ENCODE results near the gene SYT13. TPM values are rescaled to one million over a fixed set of nuclear protein-coding genes. Genes with fewer than 3 reads are reported as not detected.

The SYT13 gene
- total and polyA plus RNA-seq, 5 donors from 2014 or later, result not detected

- DNase-seq (peak in 1 of 3 donors; percentile 7), ATAC-seq (ENCODE audit: low read depth in 2 of 2) (peak in 1 of 2 donors; percentile 31)
- Mint-ChIP-seq H3K4me3 (no peak overlapping the region), H3K4me1 (no peaks in the 10 kb centered on the region), H3K27me3 (peaks cover 61% of the 10 kb centered on the region), H3K36me3 (no peaks in the 10 kb centered on the region), H3K9me3 (peaks cover 0 to 7% (median 0%) of the 10 kb centered on the region in 7 donors), H3K27ac (no peak overlapping the region)
- H3K27me3 ChIP-seq (ENCODE audit: control insufficient read depth, insufficient read depth, low read length), result peaks cover 24% of the 10 kb centered on the region
- H3K4me3 ChIP-seq (ENCODE audit: low read depth, low read length), result no peak overlapping the region
- no peaks in the 10 kb centered on the region for H3K4me1 ChIP-seq (ENCODE audit: control insufficient read depth, insufficient read depth, low read length, poor library complexity, severe bottlenecking)
- H3K36me3 ChIP-seq (ENCODE audit: control insufficient read depth, insufficient read depth, low read length), result no peaks in the 10 kb centered on the region
- H3K9me3 ChIP-seq (ENCODE audit: control insufficient read depth in 2 of 2, low read length in 2 of 2), result peaks cover 0 to 4% of the 10 kb centered on the region in 2 experiments
- H3K27ac ChIP-seq (ENCODE audit: insufficient read depth, low read length, poor library complexity, severe bottlenecking), result no peak overlapping the region
Observed at GRCh38 chr11:45280449-45280848, 5.7 kb downstream of the SYT13 start.

- Mint-ChIP-seq H3K27ac (no peak overlapping the region), H3K36me3 (no peaks in the 10 kb centered on the region), H3K27me3 (peaks cover 61% of the 10 kb centered on the region), H3K4me1 (no peaks in the 10 kb centered on the region), H3K9me3 (peaks cover 0 to 5% (median 0%) of the 10 kb centered on the region in 7 donors), H3K4me3 (no peak overlapping the region)
- Histone ChIP-seq H3K9me3 (ENCODE audit: control insufficient read depth in 2 of 2, low read length in 2 of 2) (peaks cover 0 to 4% of the 10 kb centered on the region in 2 experiments), H3K27ac (ENCODE audit: insufficient read depth, low read length, poor library complexity, severe bottlenecking) (no peak overlapping the region), H3K27me3 (ENCODE audit: control insufficient read depth, insufficient read depth, low read length) (peaks cover 20% of the 10 kb centered on the region), H3K4me1 (ENCODE audit: control insufficient read depth, insufficient read depth, low read length, poor library complexity, severe bottlenecking) (no peaks in the 10 kb centered on the region), H3K4me3 (ENCODE audit: low read depth, low read length) (no peak overlapping the region), H3K36me3 (ENCODE audit: control insufficient read depth, insufficient read depth, low read length) (no peaks in the 10 kb centered on the region)
- ATAC-seq (ENCODE audit: low read depth in 2 of 2), result no peak
- DNase-seq, result no peak
Observed at GRCh38 chr11:45279645-45280044, 6.5 kb downstream of the SYT13 start.

- Mint-ChIP-seq H3K36me3 (no peaks in the 10 kb centered on the region), H3K4me3 (no peak overlapping the region), H3K27me3 (peaks cover 54% of the 10 kb centered on the region), H3K4me1 (no peaks in the 10 kb centered on the region), H3K27ac (no peak overlapping the region), H3K9me3 (peaks cover 0 to 5% (median 0%) of the 10 kb centered on the region in 7 donors)
- Histone ChIP-seq H3K9me3 (ENCODE audit: control insufficient read depth in 2 of 2, low read length in 2 of 2) (peaks cover 0 to 4% of the 10 kb centered on the region in 2 experiments), H3K4me1 (ENCODE audit: control insufficient read depth, insufficient read depth, low read length, poor library complexity, severe bottlenecking) (no peaks in the 10 kb centered on the region), H3K36me3 (ENCODE audit: control insufficient read depth, insufficient read depth, low read length) (no peaks in the 10 kb centered on the region), H3K4me3 (ENCODE audit: low read depth, low read length) (no peak overlapping the region), H3K27ac (ENCODE audit: insufficient read depth, low read length, poor library complexity, severe bottlenecking) (no peak overlapping the region), H3K27me3 (ENCODE audit: control insufficient read depth, insufficient read depth, low read length) (peaks cover 16% of the 10 kb centered on the region)
- ATAC-seq (ENCODE audit: low read depth in 2 of 2) (no peak), DNase-seq (no peak)
Observed at GRCh38 chr11:45278714-45279113, 7.4 kb downstream of the SYT13 start.

GRCh38 chr11:45275828-45276227 is 10.3 kb downstream of the SYT13 start:
- Histone ChIP-seq H3K4me3 (ENCODE audit: low read depth, low read length) (no peak overlapping the region), H3K27ac (ENCODE audit: insufficient read depth, low read length, poor library complexity, severe bottlenecking) (no peak overlapping the region), H3K4me1 (ENCODE audit: control insufficient read depth, insufficient read depth, low read length, poor library complexity, severe bottlenecking) (no peaks in the 10 kb centered on the region), H3K27me3 (ENCODE audit: control insufficient read depth, insufficient read depth, low read length) (peaks cover 11% of the 10 kb centered on the region), H3K36me3 (ENCODE audit: control insufficient read depth, insufficient read depth, low read length) (no peaks in the 10 kb centered on the region), H3K9me3 (ENCODE audit: control insufficient read depth in 2 of 2, low read length in 2 of 2) (peaks cover 0 to 4% of the 10 kb centered on the region in 2 experiments)
- no peak overlapping the region for H3K4me3 Mint-ChIP-seq
- H3K4me1 Mint-ChIP-seq, result no peaks in the 10 kb centered on the region
- ATAC-seq (ENCODE audit: low read depth in 2 of 2) (no peak), DNase-seq (no peak)
- H3K27ac Mint-ChIP-seq, result no peak overlapping the region
- peaks cover 49% of the 10 kb centered on the region for H3K27me3 Mint-ChIP-seq
- H3K9me3 Mint-ChIP-seq, result peaks cover 0 to 6% (median 2%) of the 10 kb centered on the region in 7 donors
- H3K36me3 Mint-ChIP-seq, result no peaks in the 10 kb centered on the region

- Histone ChIP-seq H3K27me3 (ENCODE audit: control insufficient read depth, insufficient read depth, low read length) (peaks cover 11% of the 10 kb centered on the region), H3K27ac (ENCODE audit: insufficient read depth, low read length, poor library complexity, severe bottlenecking) (no peak overlapping the region), H3K9me3 (ENCODE audit: control insufficient read depth in 2 of 2, low read length in 2 of 2) (no peaks in the 10 kb centered on the region), H3K36me3 (ENCODE audit: control insufficient read depth, insufficient read depth, low read length) (no peaks in the 10 kb centered on the region), H3K4me1 (ENCODE audit: control insufficient read depth, insufficient read depth, low read length, poor library complexity, severe bottlenecking) (no peaks in the 10 kb centered on the region), H3K4me3 (ENCODE audit: low read depth, low read length) (no peak overlapping the region)
- Mint-ChIP-seq H3K4me1 (no peaks in the 10 kb centered on the region), H3K27ac (no peak overlapping the region), H3K9me3 (peaks cover 0 to 6% (median 0%) of the 10 kb centered on the region in 7 donors), H3K36me3 (no peaks in the 10 kb centered on the region), H3K27me3 (peaks cover 50% of the 10 kb centered on the region), H3K4me3 (no peak overlapping the region)
- no peak for DNase-seq
- no peak for ATAC-seq (ENCODE audit: low read depth in 2 of 2)
Observed at GRCh38 chr11:45274206-45274605, 11.9 kb downstream of the SYT13 start.

- no peak overlapping the region for H3K27ac Mint-ChIP-seq
- H3K36me3 Mint-ChIP-seq, result no peaks in the 10 kb centered on the region
- no peaks in the 10 kb centered on the region for H3K4me1 Mint-ChIP-seq
- peaks cover 11% of the 10 kb centered on the region for H3K27me3 ChIP-seq (ENCODE audit: control insufficient read depth, insufficient read depth, low read length)
- H3K9me3 Mint-ChIP-seq, result peaks cover 0 to 6% (median 0%) of the 10 kb centered on the region in 7 donors
- H3K4me3 Mint-ChIP-seq, result no peak overlapping the region
- no peak overlapping the region for H3K4me3 ChIP-seq (ENCODE audit: low read depth, low read length)
- no peaks in the 10 kb centered on the region for H3K36me3 ChIP-seq (ENCODE audit: control insufficient read depth, insufficient read depth, low read length)
- ATAC-seq (ENCODE audit: low read depth in 2 of 2) (no peak), DNase-seq (no peak)
- peaks cover 56% of the 10 kb centered on the region for H3K27me3 Mint-ChIP-seq
- no peaks in the 10 kb centered on the region for H3K9me3 ChIP-seq (ENCODE audit: control insufficient read depth in 2 of 2, low read length in 2 of 2)
- no peak overlapping the region for H3K27ac ChIP-seq (ENCODE audit: insufficient read depth, low read length, poor library complexity, severe bottlenecking)
- H3K4me1 ChIP-seq (ENCODE audit: control insufficient read depth, insufficient read depth, low read length, poor library complexity, severe bottlenecking), result no peaks in the 10 kb centered on the region
Observed at GRCh38 chr11:45273509-45273908, 12.6 kb downstream of the SYT13 start.

- peak overlapping the region in 1 of 4 donors; percentile 59 for H3K4me3 Mint-ChIP-seq
- DNase-seq (no peak), ATAC-seq (ENCODE audit: low read depth in 2 of 2) (no peak)
- Histone ChIP-seq H3K27ac (ENCODE audit: insufficient read depth, low read length, poor library complexity, severe bottlenecking) (no peak overlapping the region), H3K9me3 (ENCODE audit: control insufficient read depth in 2 of 2, low read length in 2 of 2) (no peaks in the 10 kb centered on the region), H3K36me3 (ENCODE audit: control insufficient read depth, insufficient read depth, low read length) (no peaks in the 10 kb centered on the region), H3K27me3 (ENCODE audit: control insufficient read depth, insufficient read depth, low read length) (peaks cover 10% of the 10 kb centered on the region), H3K4me3 (ENCODE audit: low read depth, low read length) (no peak overlapping the region), H3K4me1 (ENCODE audit: control insufficient read depth, insufficient read depth, low read length, poor library complexity, severe bottlenecking) (no peaks in the 10 kb centered on the region)
- H3K4me1 Mint-ChIP-seq, result no peaks in the 10 kb centered on the region
- H3K9me3 Mint-ChIP-seq, result peaks cover 0 to 6% (median 0%) of the 10 kb centered on the region in 7 donors
- peaks cover 52% of the 10 kb centered on the region for H3K27me3 Mint-ChIP-seq
- H3K36me3 Mint-ChIP-seq, result no peaks in the 10 kb centered on the region
- H3K27ac Mint-ChIP-seq, result no peak overlapping the region
Observed at GRCh38 chr11:45272701-45273100, 13.4 kb downstream of the SYT13 start.

GRCh38 chr11:45270946-45271716 is 15.0 kb downstream of the SYT13 start:
- Mint-ChIP-seq H3K4me3 (no peak overlapping the region), H3K27ac (no peak overlapping the region), H3K9me3 (peaks cover 0 to 6% (median 0%) of the 10 kb centered on the region in 7 donors), H3K36me3 (no peaks in the 10 kb centered on the region), H3K27me3 (peaks cover 50% of the 10 kb centered on the region), H3K4me1 (no peaks in the 10 kb centered on the region)
- DNase-seq (no peak), ATAC-seq (ENCODE audit: low read depth in 2 of 2) (no peak)
- Histone ChIP-seq H3K36me3 (ENCODE audit: control insufficient read depth, insufficient read depth, low read length) (no peaks in the 10 kb centered on the region), H3K27me3 (ENCODE audit: control insufficient read depth, insufficient read depth, low read length) (peaks cover 5% of the 10 kb centered on the region), H3K4me3 (ENCODE audit: low read depth, low read length) (no peak overlapping the region), H3K9me3 (ENCODE audit: control insufficient read depth in 2 of 2, low read length in 2 of 2) (no peaks in the 10 kb centered on the region), H3K27ac (ENCODE audit: insufficient read depth, low read length, poor library complexity, severe bottlenecking) (no peak overlapping the region), H3K4me1 (ENCODE audit: control insufficient read depth, insufficient read depth, low read length, poor library complexity, severe bottlenecking) (no peaks in the 10 kb centered on the region)
